AG04449 (cell line): ENCODE measurements around the gene FAM168A.

ENCODE experiments used
- CTCF ChIA-PET: fragments of 350-600 bp; formaldehyde crosslinking; extraction: SDS; loops from one replicate; lab custom pipeline; 2021; ENCODE audit warnings: antibody characterized with exemption; lab: Yijun Ruan, JAX
- POLR2A ChIA-PET: fragments of 400-600, 350-600 bp; formaldehyde crosslinking; extraction: SDS; loops from one replicate; lab custom pipeline; 2020; ENCODE audit warnings: antibody characterized with exemption, inconsistent platforms; lab: Yijun Ruan, JAX
- DNase-seq: peaks from one replicate; pipeline ENCODE4 v3.0.0-alpha.2; 2010; ENCODE audit warnings: low read depth, low spot score
- H3K4me3 ChIP-seq: 2 replicates; pipeline ENCODE4 v1.5.1; 2011; ENCODE audit warnings: low read depth, mild to moderate bottlenecking, control low read depth, low read length
- CTCF ChIP-seq: IDR thresholded peaks from one replicate; pipeline ENCODE4 v1.5.1; 2011; ENCODE audit warnings: mild to moderate bottlenecking, moderate library complexity, low read length, control low read depth, inconsistent platforms; ENCODE audit not compliant: insufficient read depth; ENCODE audit errors: missing control alignments

The FAM168A gene

GRCh38 chr11:73464347-73464746 lies 133.6 kb downstream of the FAM168A start:
- H3K4me3 ChIP-seq = no peak overlapping the region
- DNase-seq = no peak
- TF ChIP-seq CTCF = no peak
- ChIA-PET CTCF (interaction anchor here (0.9 to 10.8 kb wide), 8 partner anchors 10 to 198 kb away, joined by 3 to 76 read pairs (median 3); no protein-coding TSS in a partner anchor), POLR2A (no interaction called here)

- CTCF ChIA-PET = interaction anchor here (1.0 to 10.8 kb wide), 5 partner anchors 9 to 199 kb away, joined by 3 to 76 read pairs (median 3); no protein-coding TSS in a partner anchor
- peak; percentile 44 for DNase-seq
- POLR2A ChIA-PET = interaction anchor here (1.0 to 1.2 kb wide), 2 partner anchors 17 to 48 kb away, joined by 3 to 6 read pairs; no protein-coding TSS in a partner anchor
- H3K4me3 ChIP-seq = no peak overlapping the region
- TF ChIP-seq CTCF = no peak
Measured at GRCh38 chr11:73463359-73463758, 134.6 kb downstream of the FAM168A start.

GRCh38 chr11:73461964-73462363 lies 135.9 kb downstream of the FAM168A start:
- no peak for DNase-seq
- no peak overlapping the region for H3K4me3 ChIP-seq
- POLR2A ChIA-PET = no interaction called here
- no peak for TF ChIP-seq CTCF
- CTCF ChIA-PET = interaction anchor here (10.8 kb wide), 1 partner anchor 18 kb away, joined by 76 read pairs; no protein-coding TSS in a partner anchor

GRCh38 chr11:73461335-73461840 lies 136.5 kb downstream of the FAM168A start:
- no peak overlapping the region for H3K4me3 ChIP-seq
- TF ChIP-seq CTCF = no peak
- ChIA-PET POLR2A (no interaction called here), CTCF (interaction anchor here (1.0 kb wide), 1 partner anchor 17 kb away, joined by 4 read pairs; no protein-coding TSS in a partner anchor)
- no peak for DNase-seq

- H3K4me3 ChIP-seq = no peak overlapping the region
- DNase-seq = no peak
- CTCF ChIA-PET = interaction anchor here (1.0 to 2.8 kb wide), 5 partner anchors 9 to 202 kb away, joined by 3 to 8 read pairs (median 4); no protein-coding TSS in a partner anchor
- POLR2A ChIA-PET = no interaction called here
- no peak for TF ChIP-seq CTCF
Measured at GRCh38 chr11:73458201-73458600, 139.7 kb downstream of the FAM168A start.

GRCh38 chr11:73454987-73455386 lies 142.9 kb downstream of the FAM168A start:
- no peak for DNase-seq
- H3K4me3 ChIP-seq = no peak overlapping the region
- POLR2A ChIA-PET = no interaction called here
- CTCF ChIA-PET = interaction anchor here (1.8 kb wide), 1 partner anchor 9 kb away, joined by 5 read pairs; no protein-coding TSS in a partner anchor
- TF ChIP-seq CTCF = no peak
